Muscle layer of duodenum (tissue), 2 donors: ENCODE results near the gene NELFB.

Experiments used
- H3K27ac ChIP-seq: one replicate; pipeline ENCODE4 v1.7.0; 2013; ENCODE audit warnings: mild to moderate bottlenecking, low read length
- H3K27me3 ChIP-seq: one replicate; pipeline ENCODE4 v1.7.0; 2013; ENCODE audit warnings: low read depth, mild to moderate bottlenecking, control low read depth, low read length
- H3K36me3 ChIP-seq, 2 donors: one replicate each; pipeline ENCODE4 v1.7.0; 2013; ENCODE audit warnings: low read length in 2 of 2, control low read depth in 1 of 2, mild to moderate bottlenecking in 1 of 2; ENCODE audit not compliant: insufficient read depth in 2 of 2, control insufficient read depth in 1 of 2
- H3K4me1 ChIP-seq, 2 donors: one replicate each; pipeline ENCODE4 v1.7.0; 2013; ENCODE audit warnings: low read length in 2 of 2, mild to moderate bottlenecking in 2 of 2, control low read depth in 1 of 2, moderate library complexity in 1 of 2; ENCODE audit not compliant: insufficient read depth in 2 of 2, control insufficient read depth in 1 of 2
- H3K4me3 ChIP-seq, 2 donors: one replicate each; pipeline ENCODE4 v1.7.0; 2013; ENCODE audit warnings: low read length in 2 of 2, low read depth in 1 of 2, mild to moderate bottlenecking in 1 of 2
- H3K9me3 ChIP-seq, 2 donors: one replicate each; pipeline ENCODE4 v1.7.0; 2013; ENCODE audit warnings: low read length in 2 of 2, control low read depth in 1 of 2, mild to moderate bottlenecking in 1 of 2; ENCODE audit not compliant: control insufficient read depth in 1 of 2
- donor health status: healthy.

Gene NELFB

DNA sequence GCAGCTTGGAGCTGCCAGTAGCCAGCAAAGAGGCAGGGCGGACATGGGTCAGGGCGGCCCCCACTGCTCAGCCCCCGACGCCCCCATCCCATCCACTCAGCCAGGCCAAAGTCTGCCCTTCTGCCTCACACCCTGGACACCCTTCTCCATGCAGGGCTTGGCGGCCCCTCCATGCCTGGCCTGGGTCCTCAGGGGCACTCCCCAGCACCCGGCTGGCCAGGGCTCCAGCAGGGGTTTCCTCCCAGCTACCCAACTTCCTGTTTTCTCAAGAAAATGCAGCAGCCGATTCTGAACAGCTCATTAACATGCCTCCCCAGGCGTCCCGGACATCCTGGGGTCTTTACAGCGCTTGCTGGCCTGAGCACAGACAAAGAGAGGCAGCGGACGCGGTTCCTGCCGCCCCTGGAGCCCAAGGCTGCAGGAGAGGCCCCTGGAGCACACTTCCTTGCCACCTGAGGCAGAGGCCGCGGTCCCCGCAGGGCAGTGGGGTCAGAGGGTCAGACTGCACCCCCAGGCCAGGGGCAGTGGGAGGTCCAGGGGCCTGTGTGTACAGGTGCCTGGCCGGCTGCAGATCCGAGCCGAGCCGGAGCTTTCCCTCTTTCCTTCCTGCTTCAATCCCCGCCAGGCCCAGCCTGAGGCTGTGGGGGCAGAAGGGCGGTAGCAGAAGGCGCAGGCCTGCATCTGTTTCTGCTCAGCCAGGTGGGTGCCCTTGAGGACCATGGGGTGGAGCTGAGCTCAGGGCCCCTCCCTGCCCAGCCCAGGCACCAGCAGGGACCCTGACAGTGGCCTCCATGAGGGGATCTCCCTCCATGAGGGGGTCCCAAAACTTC, 65.6 kb downstream of the NELFB start:
- Histone ChIP-seq H3K27me3 (no peaks in the 10 kb centered on the region), H3K4me1 (peaks cover 0 to 18% of the 10 kb centered on the region in 2 donors), H3K36me3 (no peaks in the 10 kb centered on the region), H3K9me3 (no peaks in the 10 kb centered on the region), H3K4me3 (no peak overlapping the region), H3K27ac (no peak overlapping the region)

DNA sequence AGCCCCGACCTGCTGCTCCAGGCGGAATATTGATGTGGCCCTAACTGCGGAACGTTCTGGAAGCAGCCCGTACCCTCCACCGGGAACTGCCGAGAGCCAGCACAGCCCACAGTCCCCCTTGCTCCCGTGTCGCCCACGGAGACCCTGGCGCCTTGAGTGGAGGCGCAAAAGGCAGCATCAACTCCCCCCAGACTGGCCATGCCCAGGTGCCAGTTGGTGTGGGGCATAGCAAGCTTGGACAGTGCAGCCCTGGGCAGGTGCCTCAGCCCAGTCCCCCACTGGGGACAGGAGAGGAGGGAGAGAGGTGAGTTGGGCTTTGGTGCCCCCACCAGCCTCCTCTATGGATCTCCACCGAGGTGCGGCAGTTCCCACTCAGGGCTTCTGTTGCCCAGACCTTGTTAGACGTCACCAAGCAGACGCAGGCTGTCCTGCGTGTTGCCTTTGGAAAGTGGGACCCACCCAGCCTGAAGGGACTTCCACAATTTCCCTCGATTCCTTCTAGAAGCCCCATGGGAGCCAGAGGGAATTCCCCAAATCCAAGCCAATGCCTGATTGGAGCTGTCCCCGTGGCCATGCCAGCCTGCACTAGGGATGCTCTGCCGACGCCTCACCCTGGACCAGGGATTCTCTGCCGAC, 66.7 kb downstream of the NELFB start:
- H3K4me3 ChIP-seq: no peak overlapping the region
- no peaks in the 10 kb centered on the region for H3K9me3 ChIP-seq
- H3K27ac ChIP-seq: no peak overlapping the region
- H3K4me1 ChIP-seq: peaks cover 0 to 9% of the 10 kb centered on the region in 2 donors
- no peaks in the 10 kb centered on the region for H3K36me3 ChIP-seq
- no peaks in the 10 kb centered on the region for H3K27me3 ChIP-seq
